Trophoblast cell (in vitro differentiated cells and primary cell): ENCODE data around the gene USF3.

Experiments used
- DNase-seq, 2 donors: peaks; one replicate each; pipeline ENCODE4 v3.0.0-alpha.2; 2016
- H2AFZ ChIP-seq: 2 replicates; pipeline ENCODE4 v1.6.1; 2013; ENCODE audit warnings: low read length, moderate library complexity, mild to moderate bottlenecking; ENCODE audit not compliant: insufficient read depth, poor library complexity
- H2AK5ac ChIP-seq: 2 replicates; pipeline ENCODE4 v1.6.1; 2013; ENCODE audit warnings: mild to moderate bottlenecking, low read length
- H2BK120ac ChIP-seq: 2 replicates; pipeline ENCODE4 v1.6.1; 2013; ENCODE audit warnings: low read length, mild to moderate bottlenecking, moderate library complexity; ENCODE audit not compliant: insufficient read depth, poor library complexity
- H2BK12ac ChIP-seq: 2 replicates; pipeline ENCODE4 v1.6.1; 2013; ENCODE audit warnings: mild to moderate bottlenecking, low read length, moderate library complexity
- H2BK5ac ChIP-seq: 2 replicates; pipeline ENCODE4 v1.6.1; 2013; ENCODE audit warnings: low read length, low read depth, moderate library complexity, mild to moderate bottlenecking; ENCODE audit not compliant: poor library complexity
- H3K14ac ChIP-seq: 2 replicates; pipeline ENCODE4 v1.6.1; 2013; ENCODE audit warnings: mild to moderate bottlenecking, low read length
- H3K18ac ChIP-seq: 2 replicates; pipeline ENCODE4 v1.6.1; 2013; ENCODE audit warnings: mild to moderate bottlenecking, low read length
- H3K23ac ChIP-seq: 2 replicates; pipeline ENCODE4 v1.6.1; 2013; ENCODE audit warnings: low read length
- H3K27ac ChIP-seq: 2 replicates; pipeline ENCODE4 v1.5.1; 2013; ENCODE audit warnings: low read depth, mild to moderate bottlenecking, inconsistent platforms, low read length, moderate library complexity
- H3K27me3 ChIP-seq: 2 replicates; pipeline ENCODE4 v1.6.1; 2013; ENCODE audit warnings: inconsistent platforms, mild to moderate bottlenecking, low read length, moderate library complexity; ENCODE audit not compliant: insufficient read depth
- H3K36me3 ChIP-seq, 2 experiments: 1 replicate in 1 of 2; 2 replicates in 1 of 2; pipeline ENCODE4 v1.6.1; 2013; ENCODE audit warnings: low read length in 2 of 2, mild to moderate bottlenecking in 2 of 2, moderate library complexity in 1 of 2; ENCODE audit not compliant: insufficient read depth in 2 of 2, control insufficient read depth in 1 of 2
- H3K4ac ChIP-seq: 2 replicates; pipeline ENCODE4 v1.6.1; 2013; ENCODE audit warnings: low read depth, mild to moderate bottlenecking, low read length, moderate library complexity
- H3K4me1 ChIP-seq, 2 experiments: 1 replicate in 1 of 2; 2 replicates in 1 of 2; pipeline ENCODE4 v1.6.1; 2013; ENCODE audit warnings: low read length in 2 of 2, mild to moderate bottlenecking in 2 of 2, moderate library complexity in 1 of 2; ENCODE audit not compliant: insufficient read depth in 2 of 2, control insufficient read depth in 1 of 2
- H3K4me2 ChIP-seq: 2 replicates; pipeline ENCODE4 v1.6.1; 2013; ENCODE audit warnings: inconsistent platforms, mild to moderate bottlenecking, low read length, moderate library complexity
- H3K4me3 ChIP-seq: 2 replicates; pipeline ENCODE4 v1.5.1; 2013; ENCODE audit warnings: mild to moderate bottlenecking, low read depth, low read length, inconsistent platforms
- H3K79me1 ChIP-seq: one replicate; pipeline ENCODE4 v1.6.1; 2013; ENCODE audit warnings: low read length
- H3K79me2 ChIP-seq: 2 replicates; pipeline ENCODE4 v1.6.1; 2013; ENCODE audit warnings: low read length, mild to moderate bottlenecking; ENCODE audit not compliant: control insufficient read depth, insufficient read depth, poor library complexity
- H3K9ac ChIP-seq: 2 replicates; pipeline ENCODE4 v1.6.1; 2013; ENCODE audit warnings: mild to moderate bottlenecking, low read length
- H3K9me3 ChIP-seq: 2 replicates; pipeline ENCODE4 v1.6.1; 2013; ENCODE audit warnings: low read depth, mild to moderate bottlenecking, control low read depth, inconsistent platforms, low read length; ENCODE audit not compliant: insufficient read depth
- H4K12ac ChIP-seq: 2 replicates; pipeline ENCODE4 v1.6.1; 2013; ENCODE audit warnings: low read depth, mild to moderate bottlenecking, low read length, moderate library complexity
- H4K8ac ChIP-seq: 2 replicates; pipeline ENCODE4 v1.6.1; 2013; ENCODE audit warnings: low read depth, mild to moderate bottlenecking, low read length, moderate library complexity
- H4K91ac ChIP-seq: one replicate; pipeline ENCODE4 v1.6.1; 2013; ENCODE audit warnings: low read depth, mild to moderate bottlenecking, low read length, moderate library complexity
- WGBS: extraction: QIAGEN DNeasy Blood & Tissue Kit; methylation state at CpG from one replicate; pipeline ENCODE4 v1.1.7; 2013; ENCODE audit warnings: missing lambda C conversion rate; ENCODE audit not compliant: insufficient read length, insufficient coverage; ENCODE audit errors: extremely low coverage; 5-methylcytosine and 5-hydroxymethylcytosine counted together

USF3 gene

DNA sequence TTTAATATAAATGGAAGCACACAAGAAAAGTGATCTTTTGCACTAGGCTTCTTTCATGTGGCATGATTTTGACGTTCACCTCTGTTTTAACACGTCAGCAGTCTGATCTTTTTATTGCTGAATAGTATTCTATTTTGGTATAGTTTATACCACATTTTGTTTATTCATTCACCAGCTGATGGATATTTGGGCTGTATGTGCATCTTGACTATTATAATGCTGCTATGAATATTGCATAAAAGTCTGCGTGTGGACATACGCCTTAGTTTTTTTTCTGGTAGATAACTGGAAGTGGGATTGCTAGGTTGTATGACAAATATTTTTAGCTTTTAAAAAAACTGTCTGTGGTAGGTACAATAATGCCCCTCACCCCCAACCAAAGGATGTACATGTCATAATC, 35.3 kb upstream of the USF3 start:
- Histone ChIP-seq H3K36me3 (peaks cover 0 to 3% of the 10 kb centered on the region in 2 experiments), H2BK5ac (no peak overlapping the region), H2BK120ac (no peak overlapping the region), H2AK5ac (no peak overlapping the region), H3K4me1 (no peaks in the 10 kb centered on the region), H3K9ac (no peak overlapping the region), H3K23ac (no peak overlapping the region), H3K27me3 (no peaks in the 10 kb centered on the region), H4K91ac (no peak overlapping the region), H2AFZ (no peak overlapping the region), H3K4me2 (no peak overlapping the region), H4K12ac (no peak overlapping the region), H3K14ac (no peak overlapping the region), H2BK12ac (no peak overlapping the region), H3K79me2 (no peaks in the 10 kb centered on the region), H3K4ac (no peak overlapping the region), H4K8ac (no peak overlapping the region), H3K4me3 (no peak overlapping the region), H3K27ac (no peak overlapping the region), H3K79me1 (no peaks in the 10 kb centered on the region), H3K18ac (no peak overlapping the region), H3K9me3 (no peaks in the 10 kb centered on the region)
- DNase-seq, result no peak
- WGBS, result no CpG with 5 or more reads among the region's 4 CpGs

DNA sequence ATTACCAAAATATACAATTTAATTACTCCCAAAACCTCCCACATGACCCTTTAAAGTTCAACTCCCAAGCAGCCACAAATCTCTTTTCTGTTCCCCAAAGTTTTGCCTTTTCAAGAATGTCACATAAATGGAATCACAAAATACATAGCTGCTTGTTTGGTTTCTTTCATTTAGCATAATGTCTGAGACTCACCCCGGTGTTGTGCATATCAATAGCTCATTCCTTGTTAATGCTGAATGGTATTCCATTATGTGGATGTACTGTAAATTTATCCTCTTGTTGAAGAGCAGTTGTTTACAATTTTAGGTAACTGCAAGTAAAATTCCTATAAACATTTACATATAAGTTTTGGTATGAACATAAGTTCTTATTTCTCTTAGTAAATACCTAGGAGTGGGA, 34.1 kb upstream of the USF3 start:
- Histone ChIP-seq H4K12ac (no peak overlapping the region), H3K4me1 (no peaks in the 10 kb centered on the region), H3K27ac (no peak overlapping the region), H3K9me3 (no peaks in the 10 kb centered on the region), H3K14ac (no peak overlapping the region), H2BK120ac (no peak overlapping the region), H4K91ac (no peak overlapping the region), H2BK5ac (no peak overlapping the region), H3K79me2 (no peaks in the 10 kb centered on the region), H3K36me3 (peaks cover 0 to 3% of the 10 kb centered on the region in 2 experiments), H3K79me1 (no peaks in the 10 kb centered on the region), H2AK5ac (no peak overlapping the region), H3K18ac (no peak overlapping the region), H3K27me3 (no peaks in the 10 kb centered on the region), H3K4me3 (no peak overlapping the region), H2AFZ (no peak overlapping the region), H2BK12ac (no peak overlapping the region), H3K23ac (no peak overlapping the region), H3K4ac (no peak overlapping the region), H3K9ac (no peak overlapping the region), H4K8ac (no peak overlapping the region), H3K4me2 (no peak overlapping the region)
- no peak for DNase-seq
- WGBS, result no CpG with 5 or more reads among the region's 1 CpG

- no peak overlapping the region for H3K4me2 ChIP-seq
- WGBS, result no CpG with 5 or more reads among the region's 2 CpGs
- H3K79me2 ChIP-seq, result no peaks in the 10 kb centered on the region
- H3K9ac ChIP-seq, result no peak overlapping the region
- no peak overlapping the region for H3K14ac ChIP-seq
- no peak overlapping the region for H2BK12ac ChIP-seq
- no peak overlapping the region for H3K4ac ChIP-seq
- no peaks in the 10 kb centered on the region for H3K79me1 ChIP-seq
- H3K9me3 ChIP-seq, result no peaks in the 10 kb centered on the region
- peaks cover 0 to 3% of the 10 kb centered on the region in 2 experiments for H3K36me3 ChIP-seq
- H3K23ac ChIP-seq, result no peak overlapping the region
- H4K91ac ChIP-seq, result no peak overlapping the region
- H2AK5ac ChIP-seq, result no peak overlapping the region
- no peak overlapping the region for H2BK5ac ChIP-seq
- H3K27ac ChIP-seq, result no peak overlapping the region
- DNase-seq, result no peak
- no peaks in the 10 kb centered on the region for H3K4me1 ChIP-seq
- H2BK120ac ChIP-seq, result no peak overlapping the region
- no peak overlapping the region for H4K12ac ChIP-seq
- no peak overlapping the region for H3K18ac ChIP-seq
- H3K4me3 ChIP-seq, result no peak overlapping the region
- no peak overlapping the region for H4K8ac ChIP-seq
- H3K27me3 ChIP-seq, result no peaks in the 10 kb centered on the region
- H2AFZ ChIP-seq, result no peak overlapping the region
These were observed 32.2 kb upstream of the USF3 start for GRCh38 chr3:113728661-113729060.

GRCh38 chr3:113721636-113722035, 25.2 kb upstream of the USF3 start:
- Histone ChIP-seq H2BK12ac (no peak overlapping the region), H2BK120ac (no peak overlapping the region), H3K14ac (no peak overlapping the region), H4K12ac (no peak overlapping the region), H3K79me1 (no peaks in the 10 kb centered on the region), H3K4me2 (no peak overlapping the region), H3K27ac (no peak overlapping the region), H3K79me2 (no peaks in the 10 kb centered on the region), H3K18ac (no peak overlapping the region), H3K23ac (no peak overlapping the region), H2AK5ac (no peak overlapping the region), H2AFZ (no peak overlapping the region), H3K4me3 (no peak overlapping the region), H3K4me1 (no peaks in the 10 kb centered on the region), H4K8ac (no peak overlapping the region), H3K36me3 (peaks cover 2 to 7% of the 10 kb centered on the region in 2 experiments), H4K91ac (no peak overlapping the region), H2BK5ac (no peak overlapping the region), H3K4ac (no peak overlapping the region), H3K9me3 (peaks cover 2% of the 10 kb centered on the region), H3K9ac (no peak overlapping the region), H3K27me3 (no peaks in the 10 kb centered on the region)
- DNase-seq, result no peak
- WGBS, result no CpG with 5 or more reads among the region's 3 CpGs
